SK-N-SH (cell line): Measurements from ENCODE around the gene ARHGEF19.

ENCODE experiments used
- CHD2 ChIP-seq: fragments of 150-350 bp; IDR thresholded peaks from 2 replicates; pipeline ENCODE4 v1.6.1; 2018; ENCODE audit warnings: low read length; ENCODE audit not compliant: partially characterized antibody
- EP300 ChIP-seq, 2 experiments: IDR thresholded peaks; 2 replicates each; pipeline versions ENCODE4 v1.4.0 to v1.6.1; 2012; ENCODE audit warnings: borderline replicate concordance in 1 of 2, low read depth in 1 of 2, low read length in 1 of 2
- EZH2phosphoT487 ChIP-seq: fragments of 200-600 bp; sonication (generic); IDR thresholded peaks from 2 replicates; pipeline ENCODE4 v1.6.1; 2017; ENCODE audit warnings: low read depth, mixed run types, mild to moderate bottlenecking, antibody characterized with exemption, moderate library complexity, borderline replicate concordance
- FOXM1 ChIP-seq: IDR thresholded peaks from 2 replicates; pipeline ENCODE4 v1.4.0; 2012; ENCODE audit warnings: low read depth, mild to moderate bottlenecking
- GABPA ChIP-seq: IDR thresholded peaks from 2 replicates; pipeline ENCODE4 v1.4.0; 2012; ENCODE audit warnings: low read depth, mild to moderate bottlenecking
- MXI1 ChIP-seq: IDR thresholded peaks from 2 replicates; pipeline ENCODE4 v1.6.1; 2012; ENCODE audit warnings: mild to moderate bottlenecking, low read depth, low read length, improper control_type of control experiment
- POLR2AphosphoS5 ChIP-seq: IDR thresholded peaks from 2 replicates; pipeline ENCODE4 v1.6.1; 2012; ENCODE audit warnings: low read depth, low read length
- RAD21 ChIP-seq: IDR thresholded peaks from 2 replicates; pipeline ENCODE4 v1.6.1; 2012; ENCODE audit warnings: mild to moderate bottlenecking, low read length
- TEAD4 ChIP-seq: IDR thresholded peaks from 2 replicates; pipeline ENCODE4 v1.4.0; 2012; ENCODE audit warnings: mild to moderate bottlenecking, borderline replicate concordance; ENCODE audit not compliant: insufficient read depth
- TF ChIP-seq, protein P1 (sequence below): fragments of 200-600 bp; sonication (generic); IDR thresholded peaks from 2 replicates; pipeline ENCODE4 v1.6.1; 2017; ENCODE audit warnings: antibody characterized with exemption, mild to moderate bottlenecking, moderate library complexity
- TF ChIP-seq, protein P2 (sequence below): IDR thresholded peaks from 2 replicates; pipeline ENCODE4 v1.4.0; 2012; ENCODE audit warnings: low read depth
- TF ChIP-seq, protein P3 (sequence below): IDR thresholded peaks from 2 replicates; pipeline ENCODE4 v1.6.1; 2012; ENCODE audit warnings: mild to moderate bottlenecking, low read depth, low read length, moderate library complexity

DNA sequence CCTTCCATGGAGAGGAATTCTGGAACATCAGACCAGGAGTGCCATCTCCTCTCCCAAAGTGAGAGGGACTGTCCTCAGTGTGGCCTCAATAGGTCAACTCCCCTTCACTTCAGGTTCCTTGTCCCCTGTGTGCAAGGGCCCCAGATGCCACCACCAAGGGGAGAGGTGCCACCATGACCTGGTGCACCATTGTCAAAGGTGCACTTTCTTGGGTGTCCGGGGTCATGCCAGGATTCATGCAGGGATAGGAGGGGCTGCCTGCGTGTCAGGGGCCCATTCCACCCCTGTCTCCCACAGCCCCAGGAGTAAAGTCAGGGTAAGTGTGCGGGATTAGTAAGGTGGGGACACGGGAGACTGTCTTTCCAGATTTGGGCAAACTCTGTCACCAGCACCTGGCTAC is 35.1 kb downstream of the ARHGEF19 start:
- no peak for TF ChIP-seq GABPA
- TF ChIP-seq, protein P1, sequence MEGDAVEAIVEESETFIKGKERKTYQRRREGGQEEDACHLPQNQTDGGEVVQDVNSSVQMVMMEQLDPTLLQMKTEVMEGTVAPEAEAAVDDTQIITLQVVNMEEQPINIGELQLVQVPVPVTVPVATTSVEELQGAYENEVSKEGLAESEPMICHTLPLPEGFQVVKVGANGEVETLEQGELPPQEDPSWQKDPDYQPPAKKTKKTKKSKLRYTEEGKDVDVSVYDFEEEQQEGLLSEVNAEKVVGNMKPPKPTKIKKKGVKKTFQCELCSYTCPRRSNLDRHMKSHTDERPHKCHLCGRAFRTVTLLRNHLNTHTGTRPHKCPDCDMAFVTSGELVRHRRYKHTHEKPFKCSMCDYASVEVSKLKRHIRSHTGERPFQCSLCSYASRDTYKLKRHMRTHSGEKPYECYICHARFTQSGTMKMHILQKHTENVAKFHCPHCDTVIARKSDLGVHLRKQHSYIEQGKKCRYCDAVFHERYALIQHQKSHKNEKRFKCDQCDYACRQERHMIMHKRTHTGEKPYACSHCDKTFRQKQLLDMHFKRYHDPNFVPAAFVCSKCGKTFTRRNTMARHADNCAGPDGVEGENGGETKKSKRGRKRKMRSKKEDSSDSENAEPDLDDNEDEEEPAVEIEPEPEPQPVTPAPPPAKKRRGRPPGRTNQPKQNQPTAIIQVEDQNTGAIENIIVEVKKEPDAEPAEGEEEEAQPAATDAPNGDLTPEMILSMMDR = no peak
- TF ChIP-seq MXI1 = no peak
- no peak for TF ChIP-seq EP300 (IDR thresholded peaks at IDR 0.05; ENCODE audit: borderline replicate concordance in 1 of 2, low read depth in 1 of 2, low read length in 1 of 2)
- TF ChIP-seq FOXM1 = no peak
- TF ChIP-seq EZH2phosphoT487 = no peak
- TF ChIP-seq TEAD4 = no peak
- TF ChIP-seq, protein P2, sequence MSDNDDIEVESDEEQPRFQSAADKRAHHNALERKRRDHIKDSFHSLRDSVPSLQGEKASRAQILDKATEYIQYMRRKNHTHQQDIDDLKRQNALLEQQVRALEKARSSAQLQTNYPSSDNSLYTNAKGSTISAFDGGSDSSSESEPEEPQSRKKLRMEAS = no peak
- TF ChIP-seq POLR2AphosphoS5 = no peak
- no peak for TF ChIP-seq RAD21
- TF ChIP-seq, protein P3, sequence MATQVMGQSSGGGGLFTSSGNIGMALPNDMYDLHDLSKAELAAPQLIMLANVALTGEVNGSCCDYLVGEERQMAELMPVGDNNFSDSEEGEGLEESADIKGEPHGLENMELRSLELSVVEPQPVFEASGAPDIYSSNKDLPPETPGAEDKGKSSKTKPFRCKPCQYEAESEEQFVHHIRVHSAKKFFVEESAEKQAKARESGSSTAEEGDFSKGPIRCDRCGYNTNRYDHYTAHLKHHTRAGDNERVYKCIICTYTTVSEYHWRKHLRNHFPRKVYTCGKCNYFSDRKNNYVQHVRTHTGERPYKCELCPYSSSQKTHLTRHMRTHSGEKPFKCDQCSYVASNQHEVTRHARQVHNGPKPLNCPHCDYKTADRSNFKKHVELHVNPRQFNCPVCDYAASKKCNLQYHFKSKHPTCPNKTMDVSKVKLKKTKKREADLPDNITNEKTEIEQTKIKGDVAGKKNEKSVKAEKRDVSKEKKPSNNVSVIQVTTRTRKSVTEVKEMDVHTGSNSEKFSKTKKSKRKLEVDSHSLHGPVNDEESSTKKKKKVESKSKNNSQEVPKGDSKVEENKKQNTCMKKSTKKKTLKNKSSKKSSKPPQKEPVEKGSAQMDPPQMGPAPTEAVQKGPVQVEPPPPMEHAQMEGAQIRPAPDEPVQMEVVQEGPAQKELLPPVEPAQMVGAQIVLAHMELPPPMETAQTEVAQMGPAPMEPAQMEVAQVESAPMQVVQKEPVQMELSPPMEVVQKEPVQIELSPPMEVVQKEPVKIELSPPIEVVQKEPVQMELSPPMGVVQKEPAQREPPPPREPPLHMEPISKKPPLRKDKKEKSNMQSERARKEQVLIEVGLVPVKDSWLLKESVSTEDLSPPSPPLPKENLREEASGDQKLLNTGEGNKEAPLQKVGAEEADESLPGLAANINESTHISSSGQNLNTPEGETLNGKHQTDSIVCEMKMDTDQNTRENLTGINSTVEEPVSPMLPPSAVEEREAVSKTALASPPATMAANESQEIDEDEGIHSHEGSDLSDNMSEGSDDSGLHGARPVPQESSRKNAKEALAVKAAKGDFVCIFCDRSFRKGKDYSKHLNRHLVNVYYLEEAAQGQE = no peak
- TF ChIP-seq CHD2 = no peak
